Right atrium auricular region (tissue), 2 donors: ENCODE results near the gene HPGD. TPM values are rescaled to one million over a fixed set of nuclear protein-coding genes. Genes with fewer than 3 reads are reported as not detected.

Experiments
- DNase-seq: peaks from one replicate; pipeline ENCODE4 v3.0.0-alpha.2; 2019; ENCODE audit warnings: low spot score
- H3K27ac ChIP-seq, 2 donors: fragments of 200-600 bp; sonication (generic); 1 replicate in 1 of 2; 2 replicates in 1 of 2; pipeline ENCODE4 v1.5.1; 2016 to 2019
- H3K27me3 ChIP-seq, 2 donors: fragments of 200-600 bp; sonication (generic); one replicate each; pipeline versions ENCODE4 v1.5.1 to v1.6.0; 2017 to 2019
- H3K36me3 ChIP-seq: fragments of 200-600 bp; sonication (generic); one replicate; pipeline ENCODE4 v1.5.1; 2016
- H3K4me1 ChIP-seq, 2 donors: fragments of 200-600 bp; sonication (generic); one replicate each; pipeline versions ENCODE4 v1.5.1 to v1.6.0; 2017 to 2019
- H3K4me3 ChIP-seq, 2 donors: fragments of 200-600 bp; sonication (generic); 1 replicate in 1 of 2; 2 replicates in 1 of 2; pipeline ENCODE4 v1.5.1; 2017 to 2019; ENCODE audit warnings: mild to moderate bottlenecking in 1 of 2, moderate library complexity in 1 of 2
- H3K9me3 ChIP-seq, 2 donors: fragments of 200-600 bp; sonication (generic); one replicate each; pipeline ENCODE4 v1.5.1; 2019
- total RNA-seq, 2 donors: library from RNA; depleted of rRNA; stranded (reverse); fragments of >200 nt; gene quantifications; one replicate each; pipeline ENCODE4 v1.1.0, GENCODE V29; 2016
- TF ChIP-seq, protein P1 (sequence below), 2 donors: fragments of 200-600 bp; sonication (generic); IDR thresholded peaks; one replicate each; pipeline ENCODE4 v1.5.1; 2019; ENCODE audit warnings: antibody characterized with exemption in 2 of 2

The HPGD gene
- total RNA-seq, 2 donors from 2014 or later, result 1.4 to 3.1 TPM

DNA sequence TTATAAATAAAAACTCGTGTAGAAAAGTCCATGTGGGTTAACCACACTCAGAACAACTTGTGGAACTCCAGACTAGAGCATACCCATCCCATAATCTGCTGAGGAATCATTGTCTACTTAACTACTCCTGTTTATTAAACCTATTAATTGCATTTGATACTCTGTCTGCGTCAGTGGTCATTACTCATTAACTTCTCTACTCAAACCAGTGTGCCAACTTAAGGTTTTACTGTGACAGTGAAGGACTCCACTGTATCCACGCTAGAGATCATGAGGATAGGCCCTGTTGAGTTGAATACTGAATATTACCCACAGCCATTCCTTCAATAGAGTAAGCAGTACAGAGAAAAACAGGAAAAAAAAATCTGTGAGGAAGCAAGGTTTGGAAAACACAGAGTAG, 17.3 kb downstream of the HPGD start:
- TF ChIP-seq, protein P1, sequence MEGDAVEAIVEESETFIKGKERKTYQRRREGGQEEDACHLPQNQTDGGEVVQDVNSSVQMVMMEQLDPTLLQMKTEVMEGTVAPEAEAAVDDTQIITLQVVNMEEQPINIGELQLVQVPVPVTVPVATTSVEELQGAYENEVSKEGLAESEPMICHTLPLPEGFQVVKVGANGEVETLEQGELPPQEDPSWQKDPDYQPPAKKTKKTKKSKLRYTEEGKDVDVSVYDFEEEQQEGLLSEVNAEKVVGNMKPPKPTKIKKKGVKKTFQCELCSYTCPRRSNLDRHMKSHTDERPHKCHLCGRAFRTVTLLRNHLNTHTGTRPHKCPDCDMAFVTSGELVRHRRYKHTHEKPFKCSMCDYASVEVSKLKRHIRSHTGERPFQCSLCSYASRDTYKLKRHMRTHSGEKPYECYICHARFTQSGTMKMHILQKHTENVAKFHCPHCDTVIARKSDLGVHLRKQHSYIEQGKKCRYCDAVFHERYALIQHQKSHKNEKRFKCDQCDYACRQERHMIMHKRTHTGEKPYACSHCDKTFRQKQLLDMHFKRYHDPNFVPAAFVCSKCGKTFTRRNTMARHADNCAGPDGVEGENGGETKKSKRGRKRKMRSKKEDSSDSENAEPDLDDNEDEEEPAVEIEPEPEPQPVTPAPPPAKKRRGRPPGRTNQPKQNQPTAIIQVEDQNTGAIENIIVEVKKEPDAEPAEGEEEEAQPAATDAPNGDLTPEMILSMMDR (IDR thresholded peaks at IDR 0.05), result no peak
- no peak for DNase-seq
- H3K4me3 ChIP-seq, result no peak overlapping the region
- H3K27ac ChIP-seq, result no peak overlapping the region
- no peaks in the 10 kb centered on the region for H3K27me3 ChIP-seq
- no peaks in the 10 kb centered on the region for H3K36me3 ChIP-seq
- H3K4me1 ChIP-seq, result no peaks in the 10 kb centered on the region
- H3K9me3 ChIP-seq, result no peaks in the 10 kb centered on the region

DNA sequence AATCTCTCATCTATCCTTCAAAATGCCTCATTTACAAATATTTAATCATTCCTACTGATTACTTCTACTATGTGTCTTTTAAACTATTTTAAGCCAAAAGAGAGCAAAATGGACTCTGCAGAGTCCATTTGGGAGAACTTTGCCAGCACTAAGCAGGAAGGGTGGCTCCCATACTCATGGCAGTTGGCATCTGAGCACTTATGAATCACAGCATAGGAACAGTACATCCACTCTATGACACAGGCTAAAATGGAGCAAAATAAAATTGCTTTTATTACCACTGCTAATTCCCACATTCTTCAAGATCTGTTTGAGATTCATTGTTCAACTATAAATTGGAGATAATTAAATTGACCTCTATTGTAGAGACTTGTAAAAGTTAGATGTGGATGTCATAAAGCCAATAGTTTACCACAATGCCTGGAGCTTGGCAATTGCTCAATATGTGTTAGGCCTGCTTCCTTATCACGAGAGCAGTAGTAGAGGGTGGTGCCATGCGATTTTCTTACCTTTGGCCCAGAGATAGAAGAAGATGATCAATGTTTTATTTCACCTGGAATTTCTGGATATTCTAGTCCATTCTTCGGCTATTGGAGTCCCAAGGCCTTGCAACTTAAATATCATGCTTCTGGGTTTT, 19.1 kb downstream of the HPGD start:
- TF ChIP-seq, protein P1 (IDR thresholded peaks at IDR 0.05), result no peak
- H3K27ac ChIP-seq, result no peak overlapping the region
- H3K4me1 ChIP-seq, result no peaks in the 10 kb centered on the region
- H3K9me3 ChIP-seq, result no peaks in the 10 kb centered on the region
- H3K27me3 ChIP-seq, result no peaks in the 10 kb centered on the region
- no peak overlapping the region for H3K4me3 ChIP-seq
- no peaks in the 10 kb centered on the region for H3K36me3 ChIP-seq
- DNase-seq, result no peak

DNA sequence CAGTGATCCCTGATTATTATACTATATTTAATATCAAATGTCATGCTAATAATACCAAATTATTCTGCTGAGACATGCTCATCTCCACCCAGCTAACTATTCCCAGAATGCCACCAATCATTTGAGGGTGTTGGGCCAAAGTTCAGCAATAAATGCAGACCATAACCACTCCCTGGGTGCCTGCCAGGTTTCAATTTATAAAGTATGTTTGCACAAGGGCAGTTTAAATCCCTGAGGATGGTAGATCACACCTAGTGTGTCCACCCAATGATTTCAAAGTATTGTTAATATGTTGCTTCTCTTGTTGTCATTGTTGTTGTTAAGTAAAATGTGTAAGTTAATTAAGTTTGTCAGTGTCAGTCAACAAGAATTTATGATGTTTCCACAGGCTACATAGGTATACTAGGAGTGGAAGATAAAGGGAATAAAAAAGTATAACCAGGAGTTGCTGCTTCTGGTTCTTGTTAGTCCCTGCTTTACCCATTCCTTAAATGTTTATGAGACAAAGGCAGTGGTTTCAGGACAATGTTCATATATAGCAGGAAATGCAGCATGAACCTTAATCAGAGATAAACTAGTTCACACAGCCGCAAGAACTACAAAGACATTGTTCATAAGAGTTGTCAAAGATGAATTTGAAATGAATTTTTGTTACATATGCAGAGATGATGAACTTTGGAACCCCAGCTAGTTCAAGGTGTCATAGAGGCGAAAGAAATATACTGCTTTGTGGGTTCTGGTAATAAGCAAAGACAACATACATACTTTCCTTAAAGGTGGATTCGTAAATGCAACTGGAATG, 25.5 kb downstream of the HPGD start:
- TF ChIP-seq, protein P1 (IDR thresholded peaks at IDR 0.05), result no peak

DNA sequence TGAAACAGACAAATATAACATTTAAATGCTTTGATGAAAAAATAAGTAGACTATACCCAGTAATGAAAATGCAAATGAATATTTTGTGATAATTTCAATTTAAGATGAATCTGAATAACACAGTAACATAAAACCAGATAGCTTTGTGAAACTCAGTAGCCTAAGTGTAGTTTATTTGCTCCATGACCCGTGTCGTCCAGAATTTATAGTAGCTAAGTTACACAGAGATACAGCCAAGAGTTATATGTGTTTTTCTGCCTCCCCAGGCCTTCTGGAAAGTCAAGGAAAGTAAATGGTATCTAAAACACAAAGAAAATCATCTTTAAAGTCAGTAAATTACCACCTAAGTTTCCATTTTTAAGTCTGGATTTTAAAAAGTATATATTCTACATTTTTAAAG, 26.7 kb downstream of the HPGD start:
- DNase-seq, result no peak
- Histone ChIP-seq H3K9me3 (no peaks in the 10 kb centered on the region), H3K4me3 (no peak overlapping the region), H3K36me3 (no peaks in the 10 kb centered on the region), H3K4me1 (no peaks in the 10 kb centered on the region), H3K27ac (no peak overlapping the region), H3K27me3 (no peaks in the 10 kb centered on the region)
- TF ChIP-seq, protein P1 (IDR thresholded peaks at IDR 0.05), result no peak

More for the DNA sequence above, 25.5 kb downstream of the HPGD start:
- no peak overlapping the region for H3K27ac ChIP-seq
- H3K4me3 ChIP-seq, result no peak overlapping the region
- no peaks in the 10 kb centered on the region for H3K9me3 ChIP-seq
- no peaks in the 10 kb centered on the region for H3K27me3 ChIP-seq
- H3K4me1 ChIP-seq, result no peaks in the 10 kb centered on the region
- DNase-seq, result no peak
- H3K36me3 ChIP-seq, result no peaks in the 10 kb centered on the region

DNA sequence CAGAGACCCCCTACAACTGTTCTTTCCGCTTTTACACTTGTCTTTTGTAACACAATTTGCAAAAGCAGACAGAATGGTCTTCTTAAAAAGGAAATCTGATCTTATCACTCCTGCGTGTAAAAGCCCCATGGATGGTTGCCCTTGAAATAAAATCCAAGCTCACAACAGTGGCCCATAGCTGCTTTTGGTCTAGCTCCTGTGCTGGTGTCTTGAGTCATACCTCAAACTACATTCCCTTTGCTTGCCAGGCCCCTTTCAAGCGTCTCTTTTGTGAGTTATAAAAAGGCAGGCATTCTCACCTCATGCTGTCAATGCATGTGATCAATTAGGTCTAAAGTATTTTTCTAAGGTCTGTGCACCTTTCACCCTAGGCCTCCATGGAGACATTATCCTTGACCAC, 27.6 kb downstream of the HPGD start:
- TF ChIP-seq, protein P1 (IDR thresholded peaks at IDR 0.05), result no peak
- no peaks in the 10 kb centered on the region for H3K27me3 ChIP-seq
- H3K4me3 ChIP-seq, result no peak overlapping the region
- no peak for DNase-seq
- H3K9me3 ChIP-seq, result no peaks in the 10 kb centered on the region
- no peaks in the 10 kb centered on the region for H3K4me1 ChIP-seq
- no peak overlapping the region for H3K27ac ChIP-seq
- H3K36me3 ChIP-seq, result no peaks in the 10 kb centered on the region
